Left lung (tissue), 10 donors: ENCODE results near the gene BIRC2. TPM values are rescaled to one million over a fixed set of nuclear protein-coding genes. Genes with fewer than 3 reads are reported as not detected.

ENCODE experiments used
- ATAC-seq: fragments of 200-7000 bp; cut with Tn5 transposase; one replicate; pipeline ENCODE4 v1.9.1; 2020; ENCODE audit warnings: moderate library complexity
- DNase-seq, 4 donors: peaks; one replicate each; pipeline ENCODE4 v3.0.0-alpha.2; 2013 to 2020
- H3K27ac ChIP-seq, 2 donors: fragments of 200-600 bp; sonication (generic) in 1 of 2; one replicate each; pipeline versions ENCODE4 v1.5.0 to v1.8.0; 2020 to 2021
- H3K27me3 ChIP-seq, 2 donors: fragments of 200-600 bp; sonication (generic) in 1 of 2; one replicate each; pipeline versions ENCODE4 v1.5.0 to v1.8.0; 2020 to 2021
- H3K36me3 ChIP-seq, 2 donors: fragments of 200-600 bp; sonication (generic) in 1 of 2; one replicate each; pipeline versions ENCODE4 v1.5.0 to v1.8.0; 2020 to 2021
- H3K4me1 ChIP-seq, 2 donors: fragments of 200-600 bp; one replicate each; pipeline ENCODE4 v1.8.0; 2021
- H3K4me3 ChIP-seq, 2 donors: fragments of 200-600 bp; sonication (generic) in 1 of 2; one replicate each; pipeline versions ENCODE4 v1.5.0 to v1.8.0; 2020 to 2021; ENCODE audit warnings: mild to moderate bottlenecking in 1 of 2
- H3K9me3 ChIP-seq, 2 donors: fragments of 200-600 bp; sonication (generic) in 1 of 2; one replicate each; pipeline versions ENCODE4 v1.5.0 to v1.8.0; 2020 to 2021
- intact Hi-C, 2 donors: fragments of 100-400 bp; cut with DNase I; formaldehyde crosslinking; loops; one replicate each; pipeline versions ENCODE4 v1.11.2 to v1.14.2; 2022
- polyA plus RNA-seq, 6 donors: library from polyadenylated mRNA; unstranded; fragments of 120-200 nt; gene quantifications; one replicate each; pipeline ENCODE4 v1.2.1, GENCODE V29; 2013; ENCODE audit not compliant: insufficient read length in 6 of 6
- total RNA-seq, 2 donors: library from RNA; stranded (reverse); fragmentation: NEBNext Ultra II Directional; extraction: Animal tissue kit (Norgen Biotek cat#: 25700); gene quantifications; one replicate each; pipeline ENCODE4 v1.2.1, GENCODE V29; 2021
- TF ChIP-seq, protein P1 (sequence below), 2 donors: fragments of 200-600 bp; sonication (generic) in 1 of 2; IDR thresholded peaks; one replicate each; pipeline versions ENCODE4 v1.5.0 to v1.8.0; 2021; ENCODE audit warnings: antibody characterized with exemption in 2 of 2
- donor health status: DM: no; HTN: yes; CAD: no.
- donor health status: DM: no; HTN: no; CAD: no.

BIRC2 gene
- total and polyA plus RNA-seq, 8 donors: 37.2 to 81.4 (median 71.0) TPM

DNA sequence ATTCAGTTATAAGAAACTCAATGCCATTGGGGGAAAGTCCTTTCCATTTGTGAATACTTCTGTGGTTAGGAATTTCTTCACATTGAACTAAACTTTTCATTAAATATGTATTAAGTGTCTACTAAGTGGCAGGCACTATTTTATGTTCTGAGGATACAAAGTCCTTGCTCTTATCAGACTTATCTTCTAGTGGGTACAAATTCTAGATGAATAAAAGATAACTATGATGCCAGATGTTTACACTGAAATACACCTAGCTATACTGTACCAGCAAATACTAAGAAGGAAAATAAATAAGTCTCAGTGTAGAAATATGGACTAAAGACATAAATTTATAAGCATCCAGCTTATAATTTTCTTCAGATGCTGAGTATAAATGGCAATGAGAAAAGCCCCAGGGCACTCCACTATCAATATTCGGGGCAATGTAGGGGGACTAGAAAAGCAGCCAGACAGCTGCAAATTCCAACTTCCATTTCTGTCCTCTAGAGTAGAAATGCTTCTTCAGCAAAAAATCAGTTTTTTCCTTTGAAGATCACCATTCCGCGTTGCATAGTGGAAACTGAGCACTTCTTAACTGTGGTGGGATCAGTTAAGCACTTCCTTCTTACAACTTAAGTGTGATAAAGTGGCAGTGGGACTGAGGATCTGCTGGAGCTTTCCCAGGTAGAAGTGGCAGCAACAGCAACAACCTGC lies 41.5 kb upstream of the BIRC2 start:
- H3K4me1 ChIP-seq: peaks cover 7 to 40% of the 10 kb centered on the region in 2 donors
- H3K36me3 ChIP-seq: no peaks in the 10 kb centered on the region
- H3K9me3 ChIP-seq: peaks cover 0 to 8% of the 10 kb centered on the region in 2 donors
- peak; percentile 5 for ATAC-seq
- H3K27ac ChIP-seq: peak overlapping the region; percentile 20 to 73
- DNase-seq: no peak
- intact Hi-C loops: no loop called here
- TF ChIP-seq, protein P1, sequence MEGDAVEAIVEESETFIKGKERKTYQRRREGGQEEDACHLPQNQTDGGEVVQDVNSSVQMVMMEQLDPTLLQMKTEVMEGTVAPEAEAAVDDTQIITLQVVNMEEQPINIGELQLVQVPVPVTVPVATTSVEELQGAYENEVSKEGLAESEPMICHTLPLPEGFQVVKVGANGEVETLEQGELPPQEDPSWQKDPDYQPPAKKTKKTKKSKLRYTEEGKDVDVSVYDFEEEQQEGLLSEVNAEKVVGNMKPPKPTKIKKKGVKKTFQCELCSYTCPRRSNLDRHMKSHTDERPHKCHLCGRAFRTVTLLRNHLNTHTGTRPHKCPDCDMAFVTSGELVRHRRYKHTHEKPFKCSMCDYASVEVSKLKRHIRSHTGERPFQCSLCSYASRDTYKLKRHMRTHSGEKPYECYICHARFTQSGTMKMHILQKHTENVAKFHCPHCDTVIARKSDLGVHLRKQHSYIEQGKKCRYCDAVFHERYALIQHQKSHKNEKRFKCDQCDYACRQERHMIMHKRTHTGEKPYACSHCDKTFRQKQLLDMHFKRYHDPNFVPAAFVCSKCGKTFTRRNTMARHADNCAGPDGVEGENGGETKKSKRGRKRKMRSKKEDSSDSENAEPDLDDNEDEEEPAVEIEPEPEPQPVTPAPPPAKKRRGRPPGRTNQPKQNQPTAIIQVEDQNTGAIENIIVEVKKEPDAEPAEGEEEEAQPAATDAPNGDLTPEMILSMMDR (IDR thresholded peaks at IDR 0.05): no peak
- no peaks in the 10 kb centered on the region for H3K27me3 ChIP-seq
- no peak overlapping the region for H3K4me3 ChIP-seq

DNA sequence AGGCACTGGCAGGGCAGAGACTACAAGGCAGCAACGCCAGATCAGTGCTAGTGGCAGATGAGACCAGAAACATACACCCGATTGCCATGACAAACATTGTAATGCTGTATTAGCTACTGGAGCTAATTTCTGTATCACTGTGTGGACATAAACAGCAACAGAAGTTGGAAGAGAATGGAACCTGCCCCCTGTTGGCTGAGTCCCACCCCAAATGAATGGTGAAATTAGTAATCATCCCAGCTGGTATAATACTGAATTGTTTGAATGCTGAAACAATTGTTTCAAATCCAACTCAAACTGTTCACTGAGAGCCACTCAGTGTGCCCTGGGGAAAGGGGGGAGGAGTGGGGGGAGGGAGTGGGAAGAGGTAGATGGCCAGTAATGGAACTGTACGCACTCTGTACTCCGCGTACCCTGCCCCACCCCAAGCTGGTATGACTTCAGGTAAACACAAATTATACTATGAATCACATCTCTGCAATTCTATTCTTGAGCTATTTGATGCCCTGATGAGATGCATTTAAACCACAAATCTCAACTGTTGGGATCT lies 40.9 kb upstream of the BIRC2 start:
- Histone ChIP-seq H3K27ac (peak overlapping the region; percentile 20 to 73), H3K4me1 (peaks cover 7 to 40% of the 10 kb centered on the region in 2 donors), H3K36me3 (no peaks in the 10 kb centered on the region), H3K9me3 (peaks cover 0 to 8% of the 10 kb centered on the region in 2 donors), H3K27me3 (no peaks in the 10 kb centered on the region), H3K4me3 (no peak overlapping the region)
- intact Hi-C loops: no loop called here
- peak; percentile 95 for ATAC-seq
- DNase-seq: peak in 2 of 4 donors; percentile 64 to 81
- TF ChIP-seq, protein P1 (IDR thresholded peaks at IDR 0.05): no peak

DNA sequence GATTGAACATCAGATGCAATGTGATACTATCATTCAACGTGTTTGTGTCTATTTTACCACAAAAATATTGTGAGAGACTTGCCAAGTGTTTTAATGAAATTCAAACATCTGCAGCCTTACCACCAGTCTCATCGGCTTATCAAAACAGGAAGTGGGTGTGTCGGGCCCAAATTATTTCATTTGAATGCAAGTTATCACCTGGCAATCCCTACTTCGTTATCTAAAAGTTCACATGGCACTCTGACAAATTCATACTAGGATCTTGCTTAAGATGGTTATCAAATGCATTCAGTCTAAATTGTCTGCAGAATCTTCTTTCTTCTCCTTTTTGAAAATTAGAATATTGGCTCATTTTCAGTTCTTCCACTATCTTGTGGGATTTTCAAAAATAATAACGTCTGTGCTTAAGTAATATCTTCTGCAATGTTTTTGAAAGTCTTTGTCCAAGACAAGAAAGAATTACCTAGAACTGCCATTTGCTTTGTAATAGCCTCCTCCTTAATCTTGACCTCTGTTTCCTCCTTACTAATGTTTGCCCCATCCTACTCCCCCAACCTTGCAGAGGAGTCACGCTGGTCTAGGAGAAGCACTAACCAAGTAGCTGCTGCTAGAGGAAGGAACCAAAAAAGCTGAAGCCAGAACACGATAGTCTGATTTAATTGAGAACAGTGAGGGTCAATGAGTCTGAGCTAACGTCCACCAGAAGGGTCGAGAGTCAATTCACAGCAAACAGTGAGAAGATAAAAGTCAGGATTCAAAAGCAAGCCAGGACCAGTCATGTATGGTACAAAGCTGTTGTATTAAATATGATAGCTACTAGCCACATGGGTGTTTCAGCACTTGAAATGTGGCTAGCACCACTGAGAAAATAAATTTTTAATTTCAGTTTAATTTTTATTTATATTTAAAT lies 39.9 kb upstream of the BIRC2 start:
- H3K27ac ChIP-seq: peak overlapping the region in 1 of 2 donors; percentile 73
- DNase-seq: no peak

DNA sequence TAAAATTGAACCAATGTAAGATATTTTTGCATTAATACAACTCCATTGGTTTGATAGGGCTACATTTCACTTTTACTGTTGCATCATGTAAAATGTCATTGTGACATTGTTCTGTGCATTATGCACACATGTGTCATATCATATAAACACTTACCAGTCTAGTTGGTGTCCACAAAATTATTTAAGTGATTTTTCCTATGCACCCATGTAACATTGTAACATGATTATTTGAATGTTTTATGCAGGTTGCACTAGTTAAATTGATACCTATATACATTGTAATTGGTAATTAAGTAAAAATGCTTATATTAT lies 39.3 kb upstream of the BIRC2 start:
- no peak overlapping the region for H3K4me3 ChIP-seq
- DNase-seq (no peak), ATAC-seq (no peak)
- H3K9me3 ChIP-seq: peaks cover 0 to 3% of the 10 kb centered on the region in 2 donors
- peak overlapping the region in 1 of 2 donors; percentile 73 for H3K27ac ChIP-seq
- H3K27me3 ChIP-seq: no peaks in the 10 kb centered on the region
- no peaks in the 10 kb centered on the region for H3K36me3 ChIP-seq
- H3K4me1 ChIP-seq: peaks cover 7 to 49% of the 10 kb centered on the region in 2 donors
- intact Hi-C loops: no loop called here
- TF ChIP-seq, protein P1 (IDR thresholded peaks at IDR 0.05): no peak

More for the DNA sequence above, 39.9 kb upstream of the BIRC2 start:
- ATAC-seq: no peak
- Histone ChIP-seq H3K27me3 (no peaks in the 10 kb centered on the region), H3K36me3 (no peaks in the 10 kb centered on the region), H3K4me1 (peaks cover 7 to 43% of the 10 kb centered on the region in 2 donors), H3K9me3 (peaks cover 0 to 8% of the 10 kb centered on the region in 2 donors), H3K4me3 (no peak overlapping the region)
- TF ChIP-seq, protein P1 (IDR thresholded peaks at IDR 0.05): no peak
- intact Hi-C loops: no loop called here
